Neural progenitor cell (in vitro differentiated cells): ENCODE measurements around the gene CUL1.

Experiments
- EZH2 ChIP-seq: fragments of 200-600 bp; sonication (generic); IDR thresholded peaks from 2 replicates; pipeline ENCODE4 v1.6.1; 2017; ENCODE audit warnings: antibody characterized with exemption, mild to moderate bottlenecking, moderate library complexity
- TF ChIP-seq, protein P1 (sequence below): fragments of 200-600 bp; sonication (generic); IDR thresholded peaks from 2 replicates; pipeline ENCODE4 v1.5.1; 2017; ENCODE audit warnings: antibody characterized with exemption, mild to moderate bottlenecking

DNA sequence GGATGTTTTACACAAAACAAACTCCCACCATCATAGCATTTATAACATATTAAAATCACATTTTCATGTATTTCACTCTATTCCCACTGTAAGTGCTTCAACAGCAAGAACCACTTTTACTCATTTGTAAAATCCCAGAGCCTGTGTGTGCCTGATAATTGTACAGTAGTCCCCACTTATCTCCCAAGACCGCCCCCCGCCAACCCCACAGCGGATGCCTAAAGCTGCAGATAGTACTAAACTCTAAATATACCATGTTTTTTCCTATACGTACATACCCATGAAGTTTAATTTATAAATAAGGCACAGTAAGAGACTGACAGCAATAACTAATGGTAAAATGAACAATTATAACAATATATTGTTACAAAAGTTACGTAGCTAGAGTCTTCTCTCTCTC lies 151.9 kb downstream of the CUL1 start:
- TF ChIP-seq, protein P1, sequence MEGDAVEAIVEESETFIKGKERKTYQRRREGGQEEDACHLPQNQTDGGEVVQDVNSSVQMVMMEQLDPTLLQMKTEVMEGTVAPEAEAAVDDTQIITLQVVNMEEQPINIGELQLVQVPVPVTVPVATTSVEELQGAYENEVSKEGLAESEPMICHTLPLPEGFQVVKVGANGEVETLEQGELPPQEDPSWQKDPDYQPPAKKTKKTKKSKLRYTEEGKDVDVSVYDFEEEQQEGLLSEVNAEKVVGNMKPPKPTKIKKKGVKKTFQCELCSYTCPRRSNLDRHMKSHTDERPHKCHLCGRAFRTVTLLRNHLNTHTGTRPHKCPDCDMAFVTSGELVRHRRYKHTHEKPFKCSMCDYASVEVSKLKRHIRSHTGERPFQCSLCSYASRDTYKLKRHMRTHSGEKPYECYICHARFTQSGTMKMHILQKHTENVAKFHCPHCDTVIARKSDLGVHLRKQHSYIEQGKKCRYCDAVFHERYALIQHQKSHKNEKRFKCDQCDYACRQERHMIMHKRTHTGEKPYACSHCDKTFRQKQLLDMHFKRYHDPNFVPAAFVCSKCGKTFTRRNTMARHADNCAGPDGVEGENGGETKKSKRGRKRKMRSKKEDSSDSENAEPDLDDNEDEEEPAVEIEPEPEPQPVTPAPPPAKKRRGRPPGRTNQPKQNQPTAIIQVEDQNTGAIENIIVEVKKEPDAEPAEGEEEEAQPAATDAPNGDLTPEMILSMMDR, result no peak
- TF ChIP-seq EZH2, result no peak
